Skin epidermis (tissue), 12 donors: ENCODE data around the gene FLOT1.

ENCODE experiments used
- H3K27ac ChIP-seq, 21 experiments: fragments of 200-600 bp; sonication (generic) in 11 of 21; one replicate each; pipeline ENCODE4 v1.5.0; 2020; ENCODE audit warnings: mild to moderate bottlenecking in 3 of 21, inconsistent platforms in 2 of 21, moderate library complexity in 2 of 21
- H3K4me3 ChIP-seq, 7 experiments: fragments of 200-600 bp; sonication (generic) in 2 of 7; one replicate each; pipeline ENCODE4 v1.5.0; 2020; ENCODE audit warnings: inconsistent platforms in 2 of 7, mild to moderate bottlenecking in 2 of 7, moderate library complexity in 1 of 7

FLOT1 gene

DNA sequence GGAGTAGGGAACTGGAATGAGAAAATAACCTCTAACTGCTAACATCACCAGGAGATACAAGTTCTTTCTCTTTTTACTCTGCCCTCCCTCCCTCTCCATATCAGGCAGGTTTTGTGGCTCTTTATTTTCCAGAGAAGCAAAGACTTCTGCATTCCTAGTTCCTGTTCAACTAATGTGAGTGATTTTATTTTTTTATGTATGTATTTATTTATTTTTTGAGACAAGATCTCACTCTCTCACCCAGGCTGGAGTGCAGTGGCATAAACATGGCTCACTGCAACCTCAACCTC lies 7.8 kb upstream of the FLOT1 start:
- H3K27ac ChIP-seq = peak overlapping the region in 15 of 21 experiments; percentile 31 to 96 (median 86)

DNA sequence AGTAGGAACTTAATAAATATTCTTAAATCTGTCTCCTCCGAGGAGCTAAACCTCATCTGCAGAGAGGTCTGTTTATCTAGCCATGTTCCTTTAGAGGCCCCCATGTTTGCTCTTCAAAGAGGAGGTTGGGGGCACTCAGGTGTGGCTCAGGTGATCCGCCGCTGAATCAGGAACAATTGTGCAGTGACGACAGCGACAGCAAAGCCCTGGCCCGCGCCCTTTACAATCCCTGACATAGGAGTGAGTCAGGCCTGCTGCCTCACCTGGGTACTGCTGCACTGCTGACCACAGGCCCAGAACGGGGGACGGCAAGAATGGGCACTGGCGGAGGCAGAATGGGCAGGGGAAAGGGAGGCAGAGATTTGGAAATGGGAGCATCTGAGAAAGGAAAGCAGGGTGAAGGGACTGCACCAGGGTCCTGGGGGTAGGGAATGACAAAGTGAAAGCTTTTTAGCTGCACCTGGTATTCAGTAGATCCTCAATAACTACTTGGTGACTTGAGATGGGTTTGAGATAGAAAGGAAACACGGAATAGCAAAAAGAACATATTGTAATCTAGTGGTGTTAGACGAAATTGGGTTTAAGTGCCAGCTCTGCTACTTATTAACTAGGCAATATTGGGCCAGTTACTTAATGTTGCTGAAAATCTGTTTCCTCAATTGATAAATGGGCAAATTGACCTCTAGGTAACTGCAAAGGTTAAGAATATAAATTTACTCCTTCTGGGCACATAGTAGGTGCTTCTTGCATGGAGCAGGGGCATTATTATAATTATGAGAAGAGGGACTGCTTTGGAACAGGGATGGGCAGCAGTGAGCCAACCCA lies 7.3 kb upstream of the FLOT1 start:
- peak overlapping the region in 18 of 21 experiments; percentile 31 to 96 (median 82) for H3K27ac ChIP-seq

More for the DNA sequence above, 7.8 kb upstream of the FLOT1 start:
- no peak overlapping the region for H3K4me3 ChIP-seq

DNA sequence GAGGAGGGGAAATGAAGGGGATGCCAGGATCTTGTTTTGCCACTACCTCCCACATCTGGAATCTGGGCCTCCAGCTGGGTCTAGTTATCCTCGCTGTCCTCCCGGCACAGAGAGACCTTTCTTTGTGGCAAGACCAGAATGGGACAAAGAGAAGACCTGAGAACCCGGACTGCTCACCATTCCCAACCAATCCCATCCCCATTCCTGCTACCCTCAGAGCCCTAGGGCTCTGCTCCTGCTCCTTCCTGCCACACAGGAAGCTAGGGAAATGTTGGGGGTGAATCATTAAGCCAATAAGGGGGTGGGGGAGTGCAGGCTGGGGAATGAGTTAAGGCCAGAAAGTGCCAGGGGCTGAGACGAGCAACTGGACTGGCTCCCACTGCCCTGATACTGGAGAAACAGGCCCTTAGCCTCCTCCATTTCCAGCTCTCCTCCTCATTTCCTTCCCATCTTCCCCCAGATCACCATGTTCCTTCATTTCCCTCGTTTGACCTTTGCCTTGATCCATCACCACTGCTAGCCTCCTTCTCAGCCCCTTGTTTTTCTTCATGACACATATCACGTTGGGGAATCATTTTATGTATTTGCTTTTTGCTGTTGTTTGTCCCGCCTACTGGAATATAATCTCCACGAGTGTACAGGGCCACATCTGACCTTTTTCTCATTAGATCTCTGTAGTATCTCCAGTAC lies 6.5 kb upstream of the FLOT1 start:
- Histone ChIP-seq H3K27ac (peak overlapping the region in 19 of 21 experiments; percentile 31 to 96 (median 81)), H3K4me3 (no peak overlapping the region)

More for the DNA sequence above, 7.3 kb upstream of the FLOT1 start:
- H3K4me3 ChIP-seq = no peak overlapping the region

DNA sequence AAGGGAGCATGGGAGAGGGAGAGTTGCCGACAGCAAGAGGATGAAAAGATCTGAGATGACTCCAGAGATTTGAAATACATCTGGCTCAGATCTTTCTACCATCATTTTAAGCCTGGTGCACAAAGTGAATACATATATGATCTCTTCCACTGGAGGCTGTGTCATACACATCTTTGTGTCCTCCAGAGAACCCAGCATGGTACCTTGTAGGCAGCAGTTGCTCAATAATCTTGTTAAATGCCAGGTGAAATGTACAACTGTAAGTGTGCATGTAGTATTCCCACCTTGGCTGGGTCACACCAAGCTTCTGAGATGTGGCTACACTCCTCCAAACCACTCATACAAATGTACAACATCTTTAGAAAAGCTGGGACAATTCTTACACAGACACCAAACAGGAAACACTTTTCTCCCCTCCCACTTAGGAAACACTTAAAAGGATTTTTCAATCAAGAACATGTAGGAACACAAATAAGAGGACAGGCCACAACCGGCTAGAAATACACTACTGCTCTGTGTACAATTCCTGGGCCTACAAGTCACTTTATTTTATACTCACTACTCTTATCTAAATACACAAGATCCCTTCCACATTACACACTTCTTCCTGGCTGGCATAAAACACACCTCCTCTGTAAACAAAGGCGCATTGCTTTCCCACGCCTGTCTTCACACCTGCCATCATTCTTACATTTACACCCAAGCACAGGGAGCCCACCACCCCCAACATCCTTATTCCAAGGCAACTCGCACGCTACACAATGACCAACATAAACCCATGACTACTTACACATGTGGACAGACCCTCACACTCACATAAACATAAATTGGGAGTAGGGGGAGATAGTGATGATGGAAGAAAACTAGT lies 5.6 kb upstream of the FLOT1 start:
- Histone ChIP-seq H3K4me3 (no peak overlapping the region), H3K27ac (peak overlapping the region in 19 of 21 experiments; percentile 27 to 96 (median 81))

DNA sequence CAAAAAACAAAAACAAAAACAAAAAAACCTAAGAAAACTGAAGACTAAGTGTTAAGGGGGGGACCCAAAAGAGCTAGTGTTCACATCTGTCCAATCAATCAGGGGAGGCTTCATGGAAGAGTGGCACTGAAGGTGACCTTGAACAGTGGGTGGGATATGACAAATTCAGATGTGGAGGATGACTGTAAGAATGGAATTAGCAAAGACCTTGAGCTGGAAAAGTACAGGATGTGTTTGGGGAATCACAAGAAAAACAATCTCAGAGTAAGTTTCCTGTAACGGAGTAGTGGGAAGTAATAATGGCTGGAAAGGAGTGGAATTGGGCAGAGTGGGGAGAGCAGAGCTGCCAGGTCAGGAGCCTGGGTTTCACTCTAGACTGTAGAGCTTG lies 4.8 kb upstream of the FLOT1 start:
- no peak overlapping the region for H3K4me3 ChIP-seq
- H3K27ac ChIP-seq = peak overlapping the region in 14 of 21 experiments; percentile 27 to 96 (median 82)

DNA sequence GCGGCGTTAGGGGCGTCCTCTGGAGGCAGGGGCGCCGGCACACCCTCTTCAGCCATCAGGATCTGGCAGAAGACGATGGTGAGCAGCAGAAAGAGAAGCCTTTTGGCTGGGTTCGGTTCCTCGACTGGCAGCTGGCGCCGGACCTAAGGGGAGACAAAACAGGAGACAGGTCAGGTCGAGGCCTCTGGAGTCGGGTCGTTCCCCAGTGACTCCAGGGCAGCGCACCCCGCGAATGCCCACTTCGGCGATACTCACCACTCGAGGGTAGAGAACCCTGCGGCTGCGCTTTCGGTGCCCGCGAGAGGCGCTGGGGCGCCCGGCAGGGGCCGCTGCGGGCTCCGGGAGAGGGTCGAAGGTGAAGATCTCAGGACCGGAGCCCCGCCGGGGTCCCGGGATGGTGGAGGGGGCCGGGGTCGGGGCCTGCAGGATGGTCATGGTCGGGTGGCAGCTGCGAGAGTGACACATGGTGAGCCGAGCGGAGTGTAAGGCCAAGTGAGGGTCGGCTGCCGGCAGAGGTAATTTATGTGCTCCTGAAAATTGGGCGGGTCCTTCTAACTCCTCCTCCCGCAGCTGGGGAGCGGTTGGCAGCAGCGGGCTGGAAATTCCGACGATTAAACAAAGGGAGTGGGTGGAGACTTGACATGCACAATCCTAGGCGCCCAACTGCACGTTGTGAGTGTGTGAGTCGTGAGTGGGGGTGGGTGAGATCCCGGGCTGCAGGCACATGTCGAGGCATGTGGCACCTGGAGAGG lies 1.7 kb upstream of the FLOT1 start, which contains the start of gene IER3:
IER3 (minus strand) TSS at position 494 of the 752 bp plus-strand sequence; CDS start at position 465, 29 bp downstream.
- H3K27ac ChIP-seq = peak within 1 kb of the TSS; percentile 74 to 98 (median 94)
- H3K4me3 ChIP-seq = peak within 1 kb of the TSS; percentile 67 to 88 (median 74)

DNA sequence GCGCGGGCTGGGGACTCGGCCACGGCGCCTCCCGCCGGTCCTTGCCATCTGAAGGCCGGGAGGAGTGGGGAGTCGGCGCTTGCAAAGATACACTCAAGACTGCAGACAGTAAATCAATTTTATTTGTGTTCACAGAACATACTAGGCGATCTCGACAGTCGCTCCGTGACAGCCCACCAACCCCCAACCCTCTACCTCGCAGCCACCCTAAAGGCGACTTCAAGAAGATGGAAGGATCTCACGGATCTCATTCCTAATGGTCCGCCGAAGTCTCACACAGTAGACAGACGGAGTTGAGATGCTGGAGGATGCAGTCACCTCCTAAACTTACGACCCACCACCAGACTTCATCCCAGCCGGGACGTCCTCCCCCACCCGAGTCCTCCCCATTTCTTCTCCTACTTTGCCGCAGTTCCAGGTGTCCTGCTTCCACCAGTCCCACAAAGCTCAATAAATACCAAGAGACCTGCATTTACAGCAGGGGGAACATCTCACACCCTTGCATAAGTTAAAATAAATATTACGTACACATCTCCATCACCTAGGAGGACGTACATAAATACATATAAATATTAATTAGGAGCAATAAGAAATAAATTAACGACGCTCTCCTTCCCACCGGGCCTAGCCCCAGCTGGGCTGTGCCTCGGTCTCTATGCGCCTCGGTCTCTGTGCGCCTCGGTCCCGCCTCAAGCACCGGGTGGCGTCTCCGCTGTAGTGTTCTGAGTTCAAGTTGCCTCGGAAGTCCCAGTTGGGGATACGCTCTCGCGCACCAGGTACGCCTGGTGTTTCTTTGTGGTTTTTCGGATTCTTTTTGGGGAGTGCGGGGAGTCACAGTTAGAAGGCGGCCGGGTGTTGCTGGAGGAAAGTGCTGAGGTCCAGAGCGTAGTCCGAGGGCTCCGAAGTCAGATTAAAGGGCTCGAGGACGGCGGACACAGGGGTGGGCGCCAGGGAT lies 889 bp upstream of the FLOT1 start:
- Histone ChIP-seq H3K4me3 (peak overlapping the region; percentile 67 to 88 (median 74)), H3K27ac (peak overlapping the region; percentile 74 to 98 (median 94))

DNA sequence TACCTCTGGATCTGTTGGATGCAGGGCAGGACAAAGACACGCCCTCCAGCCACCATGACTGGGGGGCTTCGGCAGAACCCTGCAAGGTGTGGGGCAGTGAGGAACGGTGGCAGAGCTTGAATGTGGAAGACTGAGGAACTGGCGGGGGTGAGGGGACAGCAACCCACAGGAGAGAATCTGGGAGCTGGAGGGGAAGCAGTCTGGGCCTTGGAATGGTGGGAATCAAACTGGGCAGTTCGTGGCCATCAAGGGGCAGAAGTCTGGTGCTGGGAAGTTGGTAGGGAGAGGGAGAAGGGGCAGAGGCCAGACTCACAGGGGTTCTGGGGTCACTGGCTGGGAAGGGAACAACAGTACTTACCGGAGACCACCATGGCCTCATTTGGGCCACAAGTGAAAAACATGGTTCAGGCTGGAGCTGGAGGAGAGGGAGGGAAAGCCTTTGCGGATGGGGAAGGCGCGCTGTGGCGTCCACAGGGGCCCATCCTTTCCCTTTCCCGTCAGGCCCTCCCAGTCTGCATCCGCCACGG lies 635 bp downstream of the FLOT1 start:
- Histone ChIP-seq H3K27ac (peak overlapping the region; percentile 80 to 98 (median 94)), H3K4me3 (peak overlapping the region; percentile 67 to 88 (median 74))

DNA sequence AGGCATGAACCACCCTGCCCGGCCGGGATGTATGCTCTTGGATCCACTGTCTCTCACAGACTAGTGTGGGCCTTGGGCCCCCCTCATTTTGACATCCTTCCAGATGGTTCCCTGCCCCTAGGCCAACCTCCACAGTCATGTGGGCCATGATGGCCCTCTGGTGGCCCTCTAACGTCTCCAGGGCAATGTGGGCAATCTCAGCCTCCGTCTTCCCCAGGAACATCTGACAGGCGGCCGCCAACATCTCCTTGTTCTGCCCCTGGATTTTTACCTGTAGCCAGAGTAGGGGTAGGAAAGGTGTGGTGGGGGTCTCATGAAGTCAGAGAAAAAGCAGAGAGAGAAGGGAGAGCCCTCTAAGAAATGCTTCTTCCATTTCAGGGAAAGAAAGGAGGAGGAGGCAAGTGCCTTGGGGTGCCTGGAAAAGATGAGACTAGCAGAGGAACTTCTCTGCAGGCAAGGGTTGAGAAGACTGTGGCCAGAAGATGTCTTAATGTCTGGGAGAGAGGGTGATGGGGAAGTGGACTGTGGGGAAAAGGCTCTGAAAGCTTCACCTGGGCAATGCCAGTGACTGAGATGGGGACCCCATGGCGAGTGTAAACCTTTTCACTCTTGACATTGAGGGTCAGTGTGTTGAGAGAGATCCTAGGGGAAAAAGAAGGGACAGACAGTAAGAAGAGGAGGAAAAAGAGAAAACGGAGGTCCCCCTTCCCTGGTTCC lies 1.3 kb downstream of the FLOT1 start:
- Histone ChIP-seq H3K4me3 (peak overlapping the region; percentile 67 to 88 (median 74)), H3K27ac (peak overlapping the region; percentile 80 to 98 (median 94))

DNA sequence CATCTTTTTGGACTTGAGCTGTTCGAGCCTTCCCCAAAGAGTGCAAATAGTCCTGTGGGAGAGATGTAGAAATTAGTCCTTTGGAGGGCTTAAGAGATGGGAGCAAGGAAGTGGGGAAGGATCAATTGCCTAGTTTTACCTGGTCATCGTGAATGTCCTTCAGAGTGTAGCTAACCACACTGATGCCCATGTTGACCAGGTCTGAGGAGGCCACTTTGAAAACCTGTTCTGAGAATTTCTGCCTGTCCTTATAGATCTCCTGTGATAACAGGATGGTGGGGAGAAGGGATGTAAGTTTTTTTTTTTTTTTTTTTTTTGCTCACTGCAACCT lies 2.0 kb downstream of the FLOT1 start:
- H3K4me3 ChIP-seq = no peak overlapping the region
- peak overlapping the region in 8 of 21 experiments; percentile 37 to 98 (median 95) for H3K27ac ChIP-seq

DNA sequence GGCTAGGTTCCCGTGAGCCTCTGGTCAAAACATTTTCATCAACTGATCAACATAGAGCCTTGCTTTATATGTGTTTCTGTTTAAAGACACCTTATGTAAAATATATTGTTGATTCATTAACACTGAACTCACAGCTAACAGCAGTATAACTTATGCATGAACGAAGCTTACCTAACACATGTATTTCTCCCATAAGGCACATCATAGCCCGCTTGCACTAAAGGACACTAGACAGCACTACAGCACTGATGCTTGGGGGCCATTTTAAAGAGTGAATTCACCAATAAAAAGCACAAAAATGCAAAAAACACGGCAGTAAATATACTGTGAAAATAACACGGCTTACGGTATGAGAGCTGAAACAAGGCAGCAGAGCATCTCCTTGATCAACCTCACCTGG lies 4.0 kb downstream of the FLOT1 start:
- H3K27ac ChIP-seq = peak overlapping the region in 1 of 21 experiments; percentile 20

DNA sequence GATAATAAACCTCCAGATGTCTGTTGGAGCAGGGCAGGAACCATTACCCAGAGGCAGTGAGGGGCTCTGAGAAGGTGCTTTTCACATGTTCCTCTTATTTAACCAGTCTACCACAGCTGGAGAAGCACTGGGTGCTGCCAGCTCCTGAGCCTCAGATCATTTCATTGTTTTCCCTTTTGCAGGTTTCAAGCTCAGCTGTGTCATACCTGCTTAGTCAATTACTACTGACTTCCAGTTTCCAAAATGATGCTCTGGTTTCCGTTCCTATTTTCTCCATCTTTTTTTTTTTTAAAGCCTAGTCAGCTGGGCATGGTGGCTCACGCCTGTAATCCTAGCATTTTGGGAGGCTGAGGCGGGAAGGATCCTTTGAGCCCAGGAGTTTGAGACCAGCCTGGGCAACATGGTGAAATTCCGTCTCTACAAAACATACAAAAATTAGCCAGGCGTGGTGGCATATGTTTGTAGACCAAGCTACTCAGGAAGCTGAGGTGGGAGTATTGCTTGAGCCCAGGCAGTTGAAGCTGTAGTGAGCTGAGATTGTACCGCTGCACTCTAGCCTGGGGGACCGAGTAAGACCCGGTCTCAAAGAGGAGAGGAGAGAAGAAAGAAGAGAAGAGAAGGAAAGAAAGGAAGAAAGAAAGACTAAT lies 6.7 kb downstream of the FLOT1 start:
- Histone ChIP-seq H3K27ac (peak overlapping the region in 1 of 21 experiments; percentile 11), H3K4me3 (no peak overlapping the region)

More for the DNA sequence above, 4.0 kb downstream of the FLOT1 start:
- H3K4me3 ChIP-seq = no peak overlapping the region

DNA sequence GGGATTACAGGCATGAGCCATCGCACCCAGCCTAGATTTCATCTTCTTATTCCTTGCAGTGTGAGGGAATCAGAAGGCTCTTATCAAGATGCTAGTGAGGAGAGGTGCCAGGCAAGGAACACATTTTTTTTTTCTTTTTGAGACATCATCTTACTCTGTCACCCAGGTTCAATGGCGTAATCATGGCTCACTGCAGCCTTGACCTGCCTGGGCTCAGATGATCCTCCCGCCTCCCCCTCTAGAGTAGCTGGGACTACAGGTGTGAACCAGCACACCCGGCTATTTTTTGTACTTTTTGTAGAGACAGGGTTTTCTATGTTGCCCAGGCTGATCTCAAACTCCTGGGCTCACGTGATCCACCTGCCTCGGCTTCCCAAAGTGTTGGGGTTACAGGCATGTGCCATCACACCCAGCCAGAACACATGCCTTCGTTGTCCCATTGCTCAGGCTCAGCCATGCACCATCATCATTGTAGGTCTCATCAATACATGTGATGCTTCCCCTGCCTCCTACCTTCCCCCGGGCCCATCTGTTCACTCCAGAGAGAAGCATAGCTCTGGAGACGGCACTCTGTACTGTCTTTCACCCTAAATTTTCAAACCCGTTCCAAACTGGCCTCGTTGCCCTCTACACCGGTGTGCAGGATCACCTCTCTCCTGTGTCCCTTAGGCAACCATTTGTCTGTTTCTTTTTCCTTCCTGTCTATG lies 10.1 kb downstream of the FLOT1 start:
- H3K4me3 ChIP-seq = no peak overlapping the region
- H3K27ac ChIP-seq = no peak overlapping the region

DNA sequence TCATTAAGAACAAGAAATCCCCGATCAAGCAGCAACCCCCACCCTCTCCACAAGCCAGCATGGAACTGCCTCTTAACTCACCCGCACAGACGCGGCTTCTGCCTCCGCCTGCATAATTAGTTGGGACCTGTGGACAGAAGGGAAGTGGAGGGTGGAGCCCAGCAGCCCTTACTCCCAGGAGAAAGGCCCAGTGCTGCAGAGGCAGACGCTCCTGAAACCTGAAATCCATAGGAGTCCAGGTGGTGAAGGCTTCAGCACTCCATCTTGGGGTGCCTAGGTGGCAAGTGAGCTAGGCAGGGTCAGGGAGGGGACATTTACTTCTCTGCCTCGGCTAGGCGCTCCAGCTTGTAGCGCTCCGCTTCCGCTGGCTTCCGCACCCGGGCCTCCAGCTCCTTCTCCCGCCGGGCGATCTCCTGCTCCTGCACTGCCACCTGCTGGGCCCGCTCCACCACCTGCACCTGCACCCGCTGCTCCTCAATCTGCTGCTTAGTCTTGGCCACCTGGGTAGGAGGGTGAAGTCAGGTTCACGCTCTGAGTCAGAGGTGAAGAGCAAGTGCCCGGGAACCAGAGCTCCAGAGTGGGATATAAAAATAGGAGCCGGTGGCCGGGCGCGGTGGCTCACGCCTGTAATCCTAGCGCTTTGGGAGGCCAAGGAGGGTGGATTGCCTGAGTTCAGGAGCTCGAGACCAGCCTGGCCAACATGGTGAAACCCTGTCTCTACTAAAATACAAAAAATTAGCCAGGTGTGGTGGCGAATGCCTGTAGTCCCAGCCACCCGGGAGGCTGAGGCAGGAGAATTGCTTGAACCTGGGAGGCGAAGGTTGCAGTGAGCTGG lies 11.7 kb downstream of the FLOT1 start:
- Histone ChIP-seq H3K4me3 (peak overlapping the region in 1 of 7 experiments; percentile 8), H3K27ac (peak overlapping the region in 8 of 21 experiments; percentile 22 to 63 (median 48))

DNA sequence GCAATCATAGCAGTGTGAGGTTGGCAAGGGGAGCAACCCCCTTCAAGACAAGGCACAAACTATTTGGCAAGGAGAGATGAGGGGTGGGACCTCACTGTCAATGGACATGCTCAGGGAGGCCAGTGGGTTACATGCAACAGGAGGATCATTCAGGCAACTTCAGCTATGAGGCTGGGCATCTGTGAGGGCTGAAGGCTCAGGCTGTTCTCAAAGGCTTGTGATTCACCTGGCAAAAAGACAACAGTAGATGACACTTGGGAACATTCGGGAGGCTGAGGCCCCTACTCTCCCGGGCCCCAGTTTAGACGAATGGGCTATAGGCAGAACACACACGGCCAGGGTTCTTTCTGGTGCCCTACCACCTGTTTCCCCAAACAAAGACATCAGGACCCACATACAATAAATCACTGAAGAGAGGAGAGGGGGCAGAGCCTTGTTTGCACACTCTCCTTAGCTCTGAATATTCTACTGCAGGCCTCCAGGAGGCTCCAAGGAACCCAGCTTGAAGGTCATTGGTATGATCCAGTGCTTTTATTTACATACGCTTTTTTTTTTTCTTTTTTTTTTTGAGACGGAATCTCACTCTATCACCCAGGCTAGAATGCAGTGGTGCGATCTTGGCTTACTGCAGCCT lies 14.4 kb downstream of the FLOT1 start:
- Histone ChIP-seq H3K27ac (peak overlapping the region in 2 of 21 experiments; percentile 53 to 61), H3K4me3 (no peak overlapping the region)
